Mesenchymal stem cell (in vitro differentiated cells and primary cell): ENCODE measurements around the gene ZNF142. TPM values are rescaled to one million over a fixed set of nuclear protein-coding genes. Genes with fewer than 3 reads are reported as not detected.

ENCODE experiments used
- DNase-seq: peaks from one replicate; pipeline ENCODE4 v3.0.0-alpha.2; 2013
- H2AFZ ChIP-seq: one replicate; pipeline ENCODE4 v1.6.1; 2013; ENCODE audit warnings: low read depth, mild to moderate bottlenecking, control low read depth, inconsistent platforms, low read length, moderate library complexity
- H2AK5ac ChIP-seq: 2 replicates; pipeline ENCODE4 v1.6.1; 2013; ENCODE audit warnings: low read length, moderate library complexity, mild to moderate bottlenecking, inconsistent platforms; ENCODE audit not compliant: severe bottlenecking
- H2BK120ac ChIP-seq: one replicate; pipeline ENCODE4 v1.6.1; 2013; ENCODE audit warnings: low read depth, mild to moderate bottlenecking, inconsistent platforms, low read length, moderate library complexity
- H2BK12ac ChIP-seq, 2 experiments: one replicate each; pipeline ENCODE4 v1.6.1; 2013; ENCODE audit warnings: inconsistent platforms in 2 of 2, low read length in 2 of 2, mild to moderate bottlenecking in 2 of 2, moderate library complexity in 2 of 2, control low read depth in 1 of 2
- H2BK15ac ChIP-seq: one replicate; pipeline ENCODE4 v1.6.1; 2013; ENCODE audit warnings: mild to moderate bottlenecking, low read depth, inconsistent platforms; ENCODE audit not compliant: poor library complexity, severe bottlenecking
- H2BK5ac ChIP-seq: 2 replicates; pipeline ENCODE4 v1.6.1; 2013; ENCODE audit warnings: low read depth, mild to moderate bottlenecking, low read length, control low read depth, inconsistent platforms; ENCODE audit not compliant: poor library complexity, severe bottlenecking
- H3K14ac ChIP-seq, 2 experiments: one replicate each; pipeline ENCODE4 v1.6.1; 2013; ENCODE audit warnings: inconsistent platforms in 2 of 2, low read length in 2 of 2, control low read depth in 1 of 2, mild to moderate bottlenecking in 1 of 2, moderate library complexity in 1 of 2
- H3K18ac ChIP-seq, 2 experiments: one replicate each; pipeline ENCODE4 v1.6.1; 2013; ENCODE audit warnings: inconsistent platforms in 2 of 2, low read length in 2 of 2, control low read depth in 1 of 2, low read depth in 1 of 2, mild to moderate bottlenecking in 1 of 2
- H3K23ac ChIP-seq, 2 experiments: one replicate each; pipeline ENCODE4 v1.6.1; 2013; ENCODE audit warnings: inconsistent platforms in 2 of 2, low read length in 2 of 2, mild to moderate bottlenecking in 2 of 2, moderate library complexity in 2 of 2, control low read depth in 1 of 2
- H3K27ac ChIP-seq: 2 replicates; pipeline ENCODE4 v1.5.1; 2013; ENCODE audit warnings: mild to moderate bottlenecking, moderate library complexity, low read length, control low read depth, inconsistent platforms; ENCODE audit not compliant: poor library complexity, severe bottlenecking
- H3K27me3 ChIP-seq, 2 experiments: 2 replicates each; pipeline versions ENCODE4 v1.6.1 to v1.7.0; 2013; ENCODE audit warnings: low read length in 2 of 2, mild to moderate bottlenecking in 2 of 2, moderate library complexity in 2 of 2, control low read depth in 1 of 2, inconsistent platforms in 1 of 2; ENCODE audit not compliant: control insufficient read depth in 1 of 2, insufficient read depth in 1 of 2
- H3K36me3 ChIP-seq, 2 experiments: 2 replicates each; pipeline versions ENCODE4 v1.6.1 to v1.7.0; 2013; ENCODE audit warnings: low read length in 2 of 2, control low read depth in 1 of 2, inconsistent platforms in 1 of 2, low read depth in 1 of 2, mild to moderate bottlenecking in 1 of 2; ENCODE audit not compliant: insufficient read depth in 2 of 2, control insufficient read depth in 1 of 2
- H3K4ac ChIP-seq, 2 experiments: one replicate each; pipeline ENCODE4 v1.6.1; 2013; ENCODE audit warnings: inconsistent platforms in 2 of 2, low read length in 2 of 2, mild to moderate bottlenecking in 2 of 2, moderate library complexity in 2 of 2, control low read depth in 1 of 2, low read depth in 1 of 2
- H3K4me1 ChIP-seq: 2 replicates; pipeline ENCODE4 v1.6.1; 2013; ENCODE audit warnings: low read depth, low read length, control low read depth; ENCODE audit not compliant: control insufficient read depth, insufficient read depth
- H3K4me2 ChIP-seq: 2 replicates; pipeline ENCODE4 v1.6.1; 2013; ENCODE audit warnings: low read length, mild to moderate bottlenecking, inconsistent platforms; ENCODE audit not compliant: poor library complexity, severe bottlenecking
- H3K4me3 ChIP-seq, 2 experiments: 2 replicates each; pipeline versions ENCODE4 v1.5.1 to v1.7.0; 2013; ENCODE audit warnings: low read length in 2 of 2, mild to moderate bottlenecking in 2 of 2, control low read depth in 1 of 2, low read depth in 1 of 2; ENCODE audit not compliant: insufficient read depth in 1 of 2
- H3K79me1 ChIP-seq: replicated peaks from 2 replicates; pipeline ENCODE4 v1.6.1; 2013; ENCODE audit warnings: mild to moderate bottlenecking, control low read depth, low read length, inconsistent platforms; ENCODE audit not compliant: poor library complexity, severe bottlenecking
- H3K9ac ChIP-seq: 2 replicates; pipeline ENCODE4 v1.7.0; 2013; ENCODE audit warnings: mild to moderate bottlenecking, low read length, moderate library complexity
- H3K9me3 ChIP-seq: 2 replicates; pipeline ENCODE4 v1.7.0; 2013; ENCODE audit warnings: mild to moderate bottlenecking, low read length; ENCODE audit not compliant: control insufficient read depth
- H4K8ac ChIP-seq: one replicate; pipeline ENCODE4 v1.6.1; 2013; ENCODE audit warnings: inconsistent platforms, mild to moderate bottlenecking, low read length, moderate library complexity
- H4K91ac ChIP-seq: one replicate; pipeline ENCODE4 v1.6.1; 2013; ENCODE audit warnings: mild to moderate bottlenecking, low read length, inconsistent platforms
- WGBS: methylation state at CpG from one replicate; pipeline ENCODE4 v1.1.7; 2013; ENCODE audit warnings: mixed read lengths; 5-methylcytosine and 5-hydroxymethylcytosine counted together
- small RNA-seq: library from polyadenylated mRNA; stranded (forward); fragments of <200 nt; extraction: miRNeasy Mini kit (QIAGEN cat#:217004); gene quantifications from one replicate; pipeline ENCODE3, GENCODE V24; 2013; ENCODE audit warnings: low read depth

Gene ZNF142

GRCh38 chr2:218615868-218616315 lies 43.5 kb downstream of the ZNF142 start:
- H3K4me1 ChIP-seq = no peaks in the 10 kb centered on the region
- WGBS = 95% methylated on average over 6 of the region's 6 CpGs

GRCh38 chr2:218607436-218608115 lies 51.8 kb downstream of the ZNF142 start, which contains the start of gene PLCD4:
TSS of gene PLCD4 (plus strand) at chr2:218607899. CDS start at chr2:218615740, 7,841 bp downstream.
- H3K9me3 ChIP-seq = no peaks in the 10 kb centered on the region
- H3K4me3 ChIP-seq = peak within 1 kb of the TSS; percentile 10 to 81
- no peak within 1 kb of the TSS for H3K4ac ChIP-seq
- peaks cover 2% of the 10 kb centered on the region for H3K79me1 ChIP-seq
- H2BK12ac ChIP-seq = peak within 1 kb of the TSS in 1 of 2 experiments; percentile 3
- H2AK5ac ChIP-seq = peak within 1 kb of the TSS; percentile 35
- peak within 1 kb of the TSS; percentile 58 for H3K27ac ChIP-seq
- H3K9ac ChIP-seq = peak within 1 kb of the TSS; percentile 88
- no peaks in the 10 kb centered on the region for H3K27me3 ChIP-seq
- H3K23ac ChIP-seq = no peak within 1 kb of the TSS
- peak within 1 kb of the TSS; percentile 57 for H3K4me2 ChIP-seq
- H2AFZ ChIP-seq = peak within 1 kb of the TSS; percentile 54
- DNase-seq = peak; percentile 62
- H4K91ac ChIP-seq = no peak within 1 kb of the TSS
- H3K4me1 ChIP-seq = peaks cover 6% of the 10 kb centered on the region
- peak within 1 kb of the TSS in 1 of 2 experiments; percentile 70 for H3K18ac ChIP-seq
- 43% methylated on average over 8 of the region's 8 CpGs for WGBS
- no peak within 1 kb of the TSS for H2BK15ac ChIP-seq
- no peak within 1 kb of the TSS for H3K14ac ChIP-seq
- no peaks in the 10 kb centered on the region for H3K36me3 ChIP-seq
- no peak within 1 kb of the TSS for H2BK120ac ChIP-seq
- H4K8ac ChIP-seq = peak within 1 kb of the TSS; percentile 53
- no peak within 1 kb of the TSS for H2BK5ac ChIP-seq

More at GRCh38 chr2:218615868-218616315, 43.5 kb downstream of the ZNF142 start:
- Histone ChIP-seq H3K23ac (no peak overlapping the region), H3K14ac (no peak overlapping the region), H3K18ac (no peak overlapping the region), H2BK120ac (no peak overlapping the region), H3K27me3 (no peaks in the 10 kb centered on the region), H2AK5ac (no peak overlapping the region), H2AFZ (no peak overlapping the region), H3K79me1 (no peaks in the 10 kb centered on the region), H3K4me2 (no peak overlapping the region), H4K8ac (no peak overlapping the region), H2BK15ac (no peak overlapping the region), H3K27ac (no peak overlapping the region), H2BK5ac (no peak overlapping the region), H3K9ac (no peak overlapping the region), H2BK12ac (no peak overlapping the region), H3K9me3 (no peaks in the 10 kb centered on the region), H3K4ac (no peak overlapping the region), H4K91ac (no peak overlapping the region), H3K4me3 (no peak overlapping the region), H3K36me3 (peaks cover 8 to 12% of the 10 kb centered on the region in 2 experiments)
- no peak for DNase-seq

- peaks cover 6% of the 10 kb centered on the region for H3K4me1 ChIP-seq
- no peak for DNase-seq
- H2BK15ac ChIP-seq = no peak overlapping the region
- no peak overlapping the region for H2AFZ ChIP-seq
- H3K36me3 ChIP-seq = no peaks in the 10 kb centered on the region
- H3K4me2 ChIP-seq = no peak overlapping the region
- H3K18ac ChIP-seq = no peak overlapping the region
- 97% methylated on average over 2 of the region's 2 CpGs for WGBS
- H3K9me3 ChIP-seq = no peaks in the 10 kb centered on the region
- no peak overlapping the region for H2BK12ac ChIP-seq
- peaks cover 2% of the 10 kb centered on the region for H3K79me1 ChIP-seq
- no peak overlapping the region for H3K14ac ChIP-seq
- H2AK5ac ChIP-seq = no peak overlapping the region
- no peaks in the 10 kb centered on the region for H3K27me3 ChIP-seq
- no peak overlapping the region for H4K8ac ChIP-seq
- H2BK120ac ChIP-seq = no peak overlapping the region
- H3K23ac ChIP-seq = no peak overlapping the region
- H3K4ac ChIP-seq = no peak overlapping the region
- H3K4me3 ChIP-seq = peak overlapping the region in 1 of 2 experiments; percentile 46
- H3K9ac ChIP-seq = peak overlapping the region; percentile 16
- H3K27ac ChIP-seq = peak overlapping the region; percentile 59
- H2BK5ac ChIP-seq = no peak overlapping the region
- no peak overlapping the region for H4K91ac ChIP-seq
These were observed 54.0 kb downstream of the ZNF142 start for GRCh38 chr2:218605432-218605831.

Small RNAs within 50 kb of the gene (small RNA-seq; reads per million reads assigned to genes)
- gene RNU6-136P = not detected
